H1 (cell line): Measurements from ENCODE around the gene GPC2. TPM values are rescaled to one million over a fixed set of nuclear protein-coding genes. Genes with fewer than 3 reads are reported as not detected.

Experiments
- CTCF ChIA-PET: fragments of 300-600 bp; sonication (Branson Sonifier 250); formaldehyde crosslinking; loops from one replicate; lab custom pipeline; 2021; ENCODE audit not compliant: partially characterized antibody; lab: Charles Lee
- POLR2A ChIA-PET: fragments of 300-600 bp; sonication (Branson Sonifier 250); formaldehyde crosslinking; loops from one replicate; lab custom pipeline; 2021; ENCODE audit warnings: inconsistent platforms; ENCODE audit not compliant: partially characterized antibody; lab: Charles Lee
- DNase-seq, 2 experiments: peaks; one replicate each; pipeline versions ENCODE4 v3.0.0 to v3.0.0-alpha.2; 2010 to 2022; ENCODE audit warnings: low spot score in 2 of 2, low read depth in 1 of 2, mixed read lengths in 1 of 2
- FAIRE-seq: peaks from 2 replicates; lab custom pipeline; 2011; peaks lifted over from hg19 to GRCh38; lab: Jason Lieb, UNC
- H2AFZ ChIP-seq: 2 replicates; pipeline ENCODE4 v1.8.1; 2012; ENCODE audit warnings: low read length, inconsistent platforms
- H2AK5ac ChIP-seq: 2 replicates; pipeline ENCODE4 v1.6.1; 2013; ENCODE audit warnings: low read depth, low read length
- H2BK120ac ChIP-seq: replicated peaks from 2 replicates; pipeline ENCODE3; 2013; ENCODE audit warnings: low read depth, low read length, inconsistent platforms
- H2BK12ac ChIP-seq: 2 replicates; pipeline ENCODE4 v1.6.1; 2013; ENCODE audit warnings: low read depth, low read length
- H2BK15ac ChIP-seq: 2 replicates; pipeline ENCODE4 v1.6.1; 2013; ENCODE audit warnings: low read length
- H2BK20ac ChIP-seq: 2 replicates; pipeline ENCODE4 v1.6.1; 2013; ENCODE audit warnings: low read length
- H2BK5ac ChIP-seq: 2 replicates; pipeline ENCODE4 v1.6.1; 2013; ENCODE audit warnings: low read depth, low read length
- H3K14ac ChIP-seq: 2 replicates; pipeline ENCODE4 v1.6.1; 2013; ENCODE audit warnings: inconsistent platforms; ENCODE audit not compliant: insufficient read length
- H3K18ac ChIP-seq: 2 replicates; pipeline ENCODE4 v1.6.1; 2013; ENCODE audit warnings: low read length; ENCODE audit errors: extremely low read depth
- H3K23ac ChIP-seq: 2 replicates; pipeline ENCODE4 v1.6.1; 2013; ENCODE audit warnings: inconsistent platforms; ENCODE audit not compliant: insufficient read length
- H3K23me2 ChIP-seq: 2 replicates; pipeline ENCODE4 v1.6.1; 2013; ENCODE audit warnings: low read depth, low read length
- H3K27ac ChIP-seq: 2 replicates; pipeline ENCODE4 v1.6.1; 2011; ENCODE audit warnings: low read depth, low read length, inconsistent platforms
- H3K27me3 ChIP-seq, 4 experiments: replicated peaks in 1 of 4; 1 replicate in 1 of 4; 2 replicates in 3 of 4; pipeline versions ENCODE4 v1.6.1 to v1.8.1; 2011 to 2013; ENCODE audit warnings: low read length in 3 of 4, mild to moderate bottlenecking in 3 of 4, inconsistent platforms in 2 of 4, mixed read lengths in 2 of 4, moderate library complexity in 1 of 4; ENCODE audit not compliant: control insufficient read depth in 3 of 4, insufficient read depth in 3 of 4; ENCODE audit errors: extremely low read depth in 1 of 4
- H3K36me3 ChIP-seq, 4 experiments: 2 replicates each; pipeline versions ENCODE4 v1.6.1 to v1.8.1; 2011 to 2013; ENCODE audit warnings: mild to moderate bottlenecking in 4 of 4, low read length in 3 of 4, moderate library complexity in 2 of 4, control low read depth in 1 of 4, inconsistent platforms in 1 of 4; ENCODE audit not compliant: insufficient read depth in 4 of 4, control insufficient read depth in 2 of 4
- H3K4ac ChIP-seq: replicated peaks from 2 replicates; pipeline ENCODE3; 2013; ENCODE audit warnings: low read length, low read depth, mixed read lengths, inconsistent platforms; ENCODE audit not compliant: insufficient read length
- H3K4me1 ChIP-seq, 4 experiments: replicated peaks in 1 of 4; 1 replicate in 1 of 4; 2 replicates in 3 of 4; pipeline versions ENCODE4 v1.6.1 to v1.8.1; 2011 to 2013; ENCODE audit warnings: low read length in 3 of 4, inconsistent platforms in 2 of 4, mixed read lengths in 1 of 4; ENCODE audit not compliant: insufficient read depth in 4 of 4, control insufficient read depth in 3 of 4
- H3K4me2 ChIP-seq, 2 experiments: 2 replicates each; pipeline versions ENCODE4 v1.6.1 to v1.8.1; 2011 to 2013; ENCODE audit warnings: low read depth in 2 of 2, low read length in 2 of 2, control low read depth in 1 of 2, inconsistent platforms in 1 of 2, mild to moderate bottlenecking in 1 of 2; ENCODE audit not compliant: insufficient read depth in 1 of 2
- H3K4me3 ChIP-seq, 4 experiments: fragments of 200-600, 300-600 bp in 1 of 4; sonication (generic), shearing (Covaris generic), sonication (Bioruptor Twin) in 1 of 4; 2 replicates each; pipeline versions ENCODE4 v1.5.1 to v1.8.1; 2011 to 2016; ENCODE audit warnings: low read length in 4 of 4, low read depth in 3 of 4, control low read depth in 2 of 4, inconsistent platforms in 2 of 4, mild to moderate bottlenecking in 2 of 4, mixed read lengths in 1 of 4, moderate library complexity in 1 of 4; ENCODE audit not compliant: insufficient read depth in 2 of 4; ENCODE audit errors: extremely low read depth in 1 of 4
- H3K56ac ChIP-seq: replicated peaks from 2 replicates; pipeline ENCODE3; 2013; ENCODE audit warnings: low read depth, mild to moderate bottlenecking, mixed read lengths, low read length, inconsistent platforms; ENCODE audit not compliant: insufficient read length
- H3K79me1 ChIP-seq: 2 replicates; pipeline ENCODE4 v1.6.1; 2013; ENCODE audit warnings: low read depth, low read length, control low read depth
- H3K79me2 ChIP-seq, 2 experiments: 2 replicates each; pipeline versions ENCODE4 v1.6.1 to v1.8.1; 2012 to 2013; ENCODE audit warnings: low read length in 2 of 2, mild to moderate bottlenecking in 2 of 2, inconsistent platforms in 1 of 2; ENCODE audit not compliant: insufficient read depth in 2 of 2, control insufficient read depth in 1 of 2
- H3K9ac ChIP-seq, 4 experiments: replicated peaks in 1 of 4; 1 replicate in 1 of 4; 2 replicates in 3 of 4; pipeline versions ENCODE4 v1.6.1 to v1.8.1; 2011 to 2013; ENCODE audit warnings: low read depth in 3 of 4, low read length in 3 of 4, control low read depth in 2 of 4, mild to moderate bottlenecking in 2 of 4, moderate library complexity in 2 of 4, inconsistent platforms in 1 of 4; ENCODE audit errors: extremely low read depth in 1 of 4
- H3K9me3 ChIP-seq, 2 experiments: 2 replicates each; pipeline versions ENCODE4 v1.6.1 to v1.8.1; 2012 to 2013; ENCODE audit warnings: mild to moderate bottlenecking in 2 of 2, moderate library complexity in 2 of 2, control low read depth in 1 of 2, inconsistent platforms in 1 of 2, low read depth in 1 of 2, low read length in 1 of 2, mixed read lengths in 1 of 2; ENCODE audit not compliant: insufficient read depth in 2 of 2
- H4K20me1 ChIP-seq, 2 experiments: replicated peaks in 1 of 2; 2 replicates each; pipeline versions ENCODE3 to v1.8.1; 2011 to 2013; ENCODE audit warnings: inconsistent platforms in 2 of 2, low read length in 2 of 2, mild to moderate bottlenecking in 1 of 2; ENCODE audit not compliant: insufficient read depth in 2 of 2, control insufficient read depth in 1 of 2
- H4K5ac ChIP-seq: 2 replicates; pipeline ENCODE4 v1.6.1; 2013; ENCODE audit warnings: low read length, low read depth, mixed read lengths, inconsistent platforms; ENCODE audit not compliant: insufficient read length
- H4K8ac ChIP-seq: 2 replicates; pipeline ENCODE4 v1.8.0; 2013; ENCODE audit warnings: mild to moderate bottlenecking, moderate library complexity, low read length, inconsistent platforms; ENCODE audit not compliant: insufficient read depth; ENCODE audit errors: extremely low read depth
- H4K91ac ChIP-seq: replicated peaks from 2 replicates; pipeline ENCODE3; 2013; ENCODE audit warnings: low read length, mixed read lengths, inconsistent platforms; ENCODE audit not compliant: insufficient read length
- EP300 ChIP-seq, 2 experiments: IDR thresholded peaks; 1 replicate in 1 of 2; 2 replicates in 1 of 2; pipeline ENCODE4 v1.6.1; 2011 to 2012; ENCODE audit warnings: low read depth in 2 of 2, low read length in 2 of 2, mild to moderate bottlenecking in 2 of 2, borderline replicate concordance in 1 of 2, inconsistent platforms in 1 of 2, moderate library complexity in 1 of 2
- WGBS, 2 experiments: shearing (Covaris generic) in 1 of 2; methylation state at CpG; one replicate each; pipeline versions ENCODE4 v1.1.6 to v1.1.7; 2013 to 2015; ENCODE audit warnings: low lambda C conversion rate in 2 of 2, mixed read lengths in 2 of 2, inconsistent platforms in 1 of 2, low coverage in 1 of 2, missing lambda C conversion rate in 1 of 2; ENCODE audit not compliant: insufficient replicate concordance in 2 of 2, insufficient coverage in 1 of 2, insufficient read length in 1 of 2; ENCODE audit errors: extremely low coverage in 1 of 2, missing lambda C conversion rate in 1 of 2; 5-methylcytosine and 5-hydroxymethylcytosine counted together
- polyA plus RNA-seq, 7 experiments: library from polyadenylated mRNA; depleted of rRNA in 3 of 7; stranded (reverse) in 5 of 7; unstranded in 2 of 7; fragments of >200 nt in 5 of 7; fragments of 200-250 nt in 2 of 7; gene quantifications; 1 replicate in 5 of 7; 2 replicates in 1 of 7; 4 replicates in 1 of 7; pipeline versions ENCODE4 v1.2.1 to v1.2.3, GENCODE V29; 2011 to 2013; ENCODE audit warnings: missing spikeins in 2 of 7, mixed read lengths in 2 of 7
- total RNA-seq: library from RNA; stranded (reverse); fragmentation: NEBNext Ultra II Directional; extraction: Animal tissue kit (Norgen Biotek cat#: 25700); gene quantifications from 2 replicates; pipeline ENCODE4 v1.2.1, GENCODE V29; 2021

Gene GPC2
- total and polyA plus RNA-seq, 2 of the 8 experiments (the other 6 are each of a cell fraction or from before 2014, with no cell fraction given), result 25.3 to 44.8 TPM

GRCh38 chr7:100219271-100219737, 42.1 kb upstream of the GPC2 start:
- DNase-seq, result no peak
- Histone ChIP-seq H3K9me3 (no peaks in the 10 kb centered on the region), H3K4me1 (no peaks in the 10 kb centered on the region), H2BK15ac (no peak overlapping the region), H3K4me3 (no peak overlapping the region), H3K23me2 (no peaks in the 10 kb centered on the region), H2BK120ac (no peak overlapping the region), H3K4ac (no peak overlapping the region), H4K20me1 (no peaks in the 10 kb centered on the region), H2BK12ac (no peak overlapping the region), H3K27ac (no peak overlapping the region), H2BK5ac (no peak overlapping the region), H3K4me2 (no peak overlapping the region), H3K14ac (no peak overlapping the region), H2AK5ac (no peak overlapping the region), H2AFZ (no peak overlapping the region), H3K56ac (no peak overlapping the region), H3K79me2 (no peaks in the 10 kb centered on the region), H3K23ac (no peak overlapping the region), H4K8ac (peak overlapping the region; percentile 68; the same call in 1 of the 2 replicates), H3K9ac (no peak overlapping the region), H3K27me3 (peaks cover 0 to under 1% (median 0%) of the 10 kb centered on the region in 4 experiments; a peak in 3 of 7 replicates), H3K18ac (no peak overlapping the region), H2BK20ac (no peak overlapping the region), H4K5ac (no peak overlapping the region), H3K36me3 (peaks cover 0 to 6% (median 0%) of the 10 kb centered on the region in 4 experiments; a peak in 2 of 8 replicates), H4K91ac (no peak overlapping the region), H3K79me1 (no peaks in the 10 kb centered on the region)
- ChIA-PET CTCF (interaction anchor here (1.4 to 5.1 kb wide), 4 partner anchors 19 to 87 kb away, joined by 3 to 47 read pairs (median 18); no protein-coding TSS in a partner anchor), POLR2A (interaction anchor here (1.2 kb wide), 1 partner anchor 9 kb away, joined by 3 read pairs; no protein-coding TSS in a partner anchor)
- FAIRE-seq, result no peak
- WGBS, 2 experiments, result 93% methylated on average over 10 of the region's 10 CpGs; no CpG with 5 or more reads in 1 of the 2 experiments
- TF ChIP-seq EP300 (IDR thresholded peaks at IDR 0.05; ENCODE audit: borderline replicate concordance in 1 of 2, low read depth in 2 of 2, low read length in 2 of 2), result no peak
